SK-N-DZ (cell line): ENCODE data around the gene USP40. TPM values are rescaled to one million over a fixed set of nuclear protein-coding genes. Genes with fewer than 3 reads are reported as not detected.
"Not testable (repeated sequence)": the region's sequence is repeated elsewhere in the genome, so short reads cannot be mapped to it uniquely, and the experiment has no call there.

Source experiments
- DNase-seq: peaks from one replicate; pipeline ENCODE4 v3.0.0-alpha.2; 2015; ENCODE audit warnings: low spot score
- polyA plus RNA-seq, 2 experiments: library from polyadenylated mRNA; depleted of rRNA; stranded (reverse); fragments of >200 nt; gene quantifications; 2 replicates each; pipeline ENCODE4 v1.2.3, GENCODE V29; 2014

The USP40 gene
- polyA plus RNA-seq (2014; cell fraction: cytosol; rRNA removed) = 11.0 and 12.5 TPM in 2 replicates
- 20.6 and 31.8 TPM in 2 replicates for polyA plus RNA-seq (2014; cell fraction: nucleus; rRNA removed)

- DNase-seq = peak; percentile 88
Measured at GRCh38 chr2:233566141-233566956, at the start of gene USP40. USP40 (minus strand) TSS chr2:233566782; CDS start chr2:233565554, 1,228 bp downstream.

- DNase-seq = no peak
Measured at GRCh38 chr2:233611284-233611683, 44.7 kb upstream of the USP40 start.

GRCh38 chr2:233605680-233606079 is 39.1 kb upstream of the USP40 start:
- DNase-seq = no peak

GRCh38 chr2:233604826-233605225 is 38.2 kb upstream of the USP40 start:
- no peak for DNase-seq

GRCh38 chr2:233603520-233603919 is 36.9 kb upstream of the USP40 start:
- no peak for DNase-seq

- DNase-seq = no peak
Measured at GRCh38 chr2:233602076-233602475, 35.5 kb upstream of the USP40 start.

GRCh38 chr2:233600386-233600785 is 33.8 kb upstream of the USP40 start:
- DNase-seq = no peak

GRCh38 chr2:233598952-233599351 is 32.4 kb upstream of the USP40 start:
- DNase-seq = no peak

- DNase-seq = no peak
Measured at GRCh38 chr2:233597522-233597921, 30.9 kb upstream of the USP40 start.

- DNase-seq = no peak
Measured at GRCh38 chr2:233593201-233593600, 26.6 kb upstream of the USP40 start.

GRCh38 chr2:233592706-233593105 is 26.1 kb upstream of the USP40 start:
- DNase-seq = not testable (repeated sequence)

- DNase-seq = no peak
Measured at GRCh38 chr2:233588400-233588799, 21.8 kb upstream of the USP40 start.

GRCh38 chr2:233584210-233584609 is 17.6 kb upstream of the USP40 start:
- no peak for DNase-seq

GRCh38 chr2:233583217-233583965 is 16.8 kb upstream of the USP40 start:
- DNase-seq = not testable (repeated sequence)

- not testable (repeated sequence) for DNase-seq
Measured at GRCh38 chr2:233577341-233577740, 10.8 kb upstream of the USP40 start.

- DNase-seq = no peak
Measured at GRCh38 chr2:233572468-233572867, 5.9 kb upstream of the USP40 start.

- DNase-seq = no peak
Measured at GRCh38 chr2:233571462-233571861, 4.9 kb upstream of the USP40 start.

- no peak for DNase-seq
Measured at GRCh38 chr2:233571001-233571400, 4.4 kb upstream of the USP40 start.

- no peak for DNase-seq
Measured at GRCh38 chr2:233565685-233566140, 869 bp downstream of the USP40 start.

GRCh38 chr2:233563663-233564430 is 2.7 kb downstream of the USP40 start:
- DNase-seq = no peak

GRCh38 chr2:233556881-233557736 is 9.5 kb downstream of the USP40 start:
- DNase-seq = no peak
